SK-N-MC (cell line): ENCODE data around the gene PGBD4.

Experiments used
- EZH2 ChIP-seq: fragments of 200-600 bp; sonication (generic); IDR thresholded peaks from one replicate; pipeline ENCODE4 v1.6.1; 2017; ENCODE audit warnings: antibody characterized with exemption
- FOXP2 ChIP-seq: optimal IDR thresholded peaks from 2 replicates; pipeline ENCODE3; 2011; ENCODE audit warnings: mild to moderate bottlenecking, moderate library complexity; ENCODE audit not compliant: insufficient read depth; ENCODE audit errors: extremely low read length, control extremely low read depth
- POLR2AphosphoS5 ChIP-seq: IDR thresholded peaks from 2 replicates; pipeline ENCODE4 v1.6.1; 2012; ENCODE audit warnings: mild to moderate bottlenecking, low read depth, low read length, borderline replicate concordance

DNA sequence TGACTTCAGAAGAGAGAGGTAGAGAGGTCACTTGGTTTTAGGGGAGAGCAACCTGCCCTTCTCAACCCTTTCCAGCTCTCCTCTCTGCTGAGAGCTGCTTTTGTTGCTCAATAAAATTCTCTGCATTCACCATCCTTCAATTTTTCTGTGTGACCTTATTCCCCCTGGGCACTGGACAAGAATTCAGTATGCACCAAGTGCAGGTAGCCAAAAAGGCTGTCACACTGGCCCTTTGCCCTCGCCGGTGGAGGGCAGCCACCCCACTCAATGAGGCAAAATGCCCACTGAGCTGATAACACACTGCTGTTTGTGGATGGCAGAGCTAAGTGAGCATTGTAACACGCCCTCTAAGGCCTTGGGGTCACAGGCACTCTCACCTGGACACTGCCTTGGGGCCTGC, 12.9 kb downstream of the PGBD4 start:
- TF ChIP-seq POLR2AphosphoS5 (no peak), EZH2 (no peak), FOXP2 (no peak)
